Measurements from ENCODE around the gene SARDH. TPM values are rescaled to one million over a fixed set of nuclear protein-coding genes. Genes with fewer than 3 reads are reported as not detected.

Gene SARDH
- total and polyA plus RNA-seq, 2 of the 8 experiments (the other 6 are each of a cell fraction or from before 2014, with no cell fraction given): 6.4 to 7.4 TPM

DNA sequence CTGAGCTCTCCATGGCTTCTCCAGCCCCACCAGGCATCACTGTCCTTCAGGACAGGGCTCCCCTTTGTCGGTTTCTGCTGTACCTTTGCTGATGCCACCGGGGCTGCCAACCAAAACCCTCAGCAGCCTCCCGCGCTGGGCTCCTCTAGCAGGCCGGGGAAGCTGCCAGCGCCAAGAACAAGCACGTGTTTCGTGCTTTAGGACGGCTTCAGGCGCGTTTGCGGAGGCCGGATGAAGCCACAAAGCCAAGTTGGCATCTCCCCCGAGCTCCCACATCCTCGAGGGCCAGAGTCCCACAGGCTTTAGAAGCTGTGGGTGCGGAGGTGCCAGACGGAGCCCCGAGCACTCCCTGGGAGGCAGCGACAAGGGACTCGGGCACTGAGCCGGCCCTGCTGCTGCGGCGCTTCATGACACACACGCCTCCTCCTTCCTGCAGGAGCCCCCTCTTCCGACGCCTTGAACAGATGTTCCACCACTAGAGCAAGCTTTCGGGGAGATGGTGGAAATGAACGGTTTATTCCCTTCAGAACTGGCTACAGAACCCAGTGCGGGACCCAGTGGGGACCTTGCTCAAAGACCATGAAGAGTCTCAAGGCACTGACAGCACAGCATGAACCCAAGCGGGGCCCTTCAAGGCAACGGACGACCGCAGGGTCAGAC lies 36.7 kb downstream of the SARDH start (continued):
- TF ChIP-seq, protein P1, sequence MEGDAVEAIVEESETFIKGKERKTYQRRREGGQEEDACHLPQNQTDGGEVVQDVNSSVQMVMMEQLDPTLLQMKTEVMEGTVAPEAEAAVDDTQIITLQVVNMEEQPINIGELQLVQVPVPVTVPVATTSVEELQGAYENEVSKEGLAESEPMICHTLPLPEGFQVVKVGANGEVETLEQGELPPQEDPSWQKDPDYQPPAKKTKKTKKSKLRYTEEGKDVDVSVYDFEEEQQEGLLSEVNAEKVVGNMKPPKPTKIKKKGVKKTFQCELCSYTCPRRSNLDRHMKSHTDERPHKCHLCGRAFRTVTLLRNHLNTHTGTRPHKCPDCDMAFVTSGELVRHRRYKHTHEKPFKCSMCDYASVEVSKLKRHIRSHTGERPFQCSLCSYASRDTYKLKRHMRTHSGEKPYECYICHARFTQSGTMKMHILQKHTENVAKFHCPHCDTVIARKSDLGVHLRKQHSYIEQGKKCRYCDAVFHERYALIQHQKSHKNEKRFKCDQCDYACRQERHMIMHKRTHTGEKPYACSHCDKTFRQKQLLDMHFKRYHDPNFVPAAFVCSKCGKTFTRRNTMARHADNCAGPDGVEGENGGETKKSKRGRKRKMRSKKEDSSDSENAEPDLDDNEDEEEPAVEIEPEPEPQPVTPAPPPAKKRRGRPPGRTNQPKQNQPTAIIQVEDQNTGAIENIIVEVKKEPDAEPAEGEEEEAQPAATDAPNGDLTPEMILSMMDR (IDR thresholded peaks at IDR 0.05; ENCODE audit: control extremely low read depth in 1 of 3, insufficient read depth in 1 of 3, low read depth in 1 of 3, low read length in 3 of 3): no peak
- TF ChIP-seq KDM1A (IDR thresholded peaks at IDR 0.05; ENCODE audit: borderline replicate concordance, low read length): no peak
- TF ChIP-seq, protein P2, sequence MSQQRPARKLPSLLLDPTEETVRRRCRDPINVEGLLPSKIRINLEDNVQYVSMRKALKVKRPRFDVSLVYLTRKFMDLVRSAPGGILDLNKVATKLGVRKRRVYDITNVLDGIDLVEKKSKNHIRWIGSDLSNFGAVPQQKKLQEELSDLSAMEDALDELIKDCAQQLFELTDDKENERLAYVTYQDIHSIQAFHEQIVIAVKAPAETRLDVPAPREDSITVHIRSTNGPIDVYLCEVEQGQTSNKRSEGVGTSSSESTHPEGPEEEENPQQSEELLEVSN (IDR thresholded peaks at IDR 0.05): no peak
- no peak for TF ChIP-seq TAF1 (IDR thresholded peaks at IDR 0.05; ENCODE audit: low read depth, low read length)
- TF ChIP-seq KDM4A (IDR thresholded peaks at IDR 0.05; ENCODE audit: low read depth, low read length, severe bottlenecking): no peak
- no peak for TF ChIP-seq EZH2 (IDR thresholded peaks at IDR 0.05; ENCODE audit: low read depth, low read length, severe bottlenecking)
- TF ChIP-seq RBBP5 (IDR thresholded peaks at IDR 0.05; ENCODE audit: borderline replicate concordance, low read depth, low read length): no peak
